GM21786 (cell line): ENCODE results near the gene GPI.

ENCODE experiments used
- ATAC-seq: cut with Tn5 transposase; IDR thresholded peaks from one replicate; pipeline ENCODE4 v1.9.1; 2021; ENCODE audit not compliant: unreplicated experiment

Gene GPI

GRCh38 chr19:34337739-34338138, 27.3 kb upstream of the GPI start:
- no peak for ATAC-seq

- no peak for ATAC-seq
These were observed 22.9 kb upstream of the GPI start for GRCh38 chr19:34341935-34342680.

- ATAC-seq: no peak
These were observed 21.2 kb upstream of the GPI start for GRCh38 chr19:34343751-34344150.

- ATAC-seq: no peak
These were observed 19.0 kb upstream of the GPI start for GRCh38 chr19:34345947-34346351.

GRCh38 chr19:34347561-34348165, 17.3 kb upstream of the GPI start:
- no peak for ATAC-seq

GRCh38 chr19:34348899-34349487, 16.0 kb upstream of the GPI start:
- ATAC-seq: no peak

- no peak for ATAC-seq
These were observed 14.8 kb upstream of the GPI start for GRCh38 chr19:34350161-34350561.

GRCh38 chr19:34351382-34351826, 13.6 kb upstream of the GPI start:
- ATAC-seq: no peak

GRCh38 chr19:34353546-34353945, 11.4 kb upstream of the GPI start:
- no peak for ATAC-seq

- no peak for ATAC-seq
These were observed 9.8 kb upstream of the GPI start for GRCh38 chr19:34355201-34355600.

GRCh38 chr19:34356875-34357274, 8.1 kb upstream of the GPI start:
- no peak for ATAC-seq

GRCh38 chr19:34357431-34357830, 7.6 kb upstream of the GPI start:
- ATAC-seq: no peak

- peak; percentile 88 for ATAC-seq
These were observed 5.6 kb upstream of the GPI start for GRCh38 chr19:34359140-34359953.

GRCh38 chr19:34359954-34360315, 5.1 kb upstream of the GPI start:
- no peak for ATAC-seq

- ATAC-seq: no peak
These were observed 4.6 kb upstream of the GPI start for GRCh38 chr19:34360354-34360909.

GRCh38 chr19:34362679-34363069, 2.3 kb upstream of the GPI start:
- ATAC-seq: no peak

GRCh38 chr19:34363094-34363493, 1.9 kb upstream of the GPI start:
- ATAC-seq: no peak

- no peak for ATAC-seq
These were observed 1.1 kb upstream of the GPI start for GRCh38 chr19:34363930-34364329.

- no peak for ATAC-seq
These were observed 550 bp upstream of the GPI start for GRCh38 chr19:34364462-34364829.

- ATAC-seq: no peak
These were observed 736 bp downstream of the GPI start for GRCh38 chr19:34365463-34366401.
